Measurements from ENCODE around the gene ANTXR1. TPM values are rescaled to one million over a fixed set of nuclear protein-coding genes. Genes with fewer than 3 reads are reported as not detected.
"Not testable (repeated sequence)": the region's sequence is repeated elsewhere in the genome, so short reads cannot be mapped to it uniquely, and the experiment has no call there.

ANTXR1 gene
- total RNA-seq, 1 experiment from 2014 or later, result 48.3 TPM

GRCh38 chr2:69253611-69254301 is 240.8 kb downstream of the ANTXR1 start:
- Histone ChIP-seq H3K4me3 (no peak overlapping the region), H3K36me3 (ENCODE audit: low read depth) (no peaks in the 10 kb centered on the region), H3K9me2 (ENCODE audit: insufficient read depth) (no peaks in the 10 kb centered on the region), H3K4me2 (no peak overlapping the region), H3K4me1 (replicated peaks; ENCODE audit: insufficient read depth) (no peaks in the 10 kb centered on the region), H4K20me1 (ENCODE audit: insufficient read depth) (no peaks in the 10 kb centered on the region), H3K27ac (no peak overlapping the region), H3K9me3 (ENCODE audit: insufficient read depth, low read depth) (no peaks in the 10 kb centered on the region), H3K79me2 (ENCODE audit: low read depth) (no peaks in the 10 kb centered on the region), H3F3A (ENCODE audit: insufficient read depth, low read depth) (no peaks in the 10 kb centered on the region), H3K27me3 (ENCODE audit: insufficient read depth, low read depth) (no peaks in the 10 kb centered on the region), H2AFZ (no peak overlapping the region)
- POLR2A ChIA-PET (ENCODE audit: unreplicated experiment), result no interaction called here
- DNase-seq, result peak; percentile 45 to 58
- intact Hi-C loops (cut with micrococcal nuclease; ENCODE audit: unreplicated experiment), result no loop called here
- TF ChIP-seq EZH2 (IDR thresholded peaks at IDR 0.05; ENCODE audit: low read depth) (no peak), CTCF (conservative IDR thresholded peaks at IDR 0.05) (no peak)
- CTCF ChIA-PET, result no interaction called here
- no TSS peak for BruUV-seq (replicated peaks)

- Histone ChIP-seq H3K27ac (no peak overlapping the region), H3K79me2 (ENCODE audit: low read depth) (no peaks in the 10 kb centered on the region), H3K27me3 (ENCODE audit: insufficient read depth, low read depth) (no peaks in the 10 kb centered on the region), H3K4me1 (replicated peaks; ENCODE audit: insufficient read depth) (no peaks in the 10 kb centered on the region), H2AFZ (no peak overlapping the region), H3K36me3 (ENCODE audit: low read depth) (no peaks in the 10 kb centered on the region), H3K4me3 (no peak overlapping the region), H3F3A (ENCODE audit: insufficient read depth, low read depth) (no peaks in the 10 kb centered on the region), H3K4me2 (no peak overlapping the region), H4K20me1 (ENCODE audit: insufficient read depth) (no peaks in the 10 kb centered on the region), H3K9me3 (ENCODE audit: insufficient read depth, low read depth) (no peaks in the 10 kb centered on the region), H3K9me2 (ENCODE audit: insufficient read depth) (no peaks in the 10 kb centered on the region)
- BruUV-seq (replicated peaks), result no TSS peak
- ChIA-PET CTCF (no interaction called here), POLR2A (ENCODE audit: unreplicated experiment) (no interaction called here)
- intact Hi-C loops (cut with micrococcal nuclease; ENCODE audit: unreplicated experiment), result no loop called here
- DNase-seq, result no peak
- TF ChIP-seq CTCF (conservative IDR thresholded peaks at IDR 0.05) (no peak), EZH2 (IDR thresholded peaks at IDR 0.05; ENCODE audit: low read depth) (no peak)
These were observed 242.8 kb downstream of the ANTXR1 start for GRCh38 chr2:69255760-69256159.

GRCh38 chr2:69259994-69260591 is 247.1 kb downstream of the ANTXR1 start:
- BruUV-seq (replicated peaks); H3K27ac ChIP-seq; H3K4me2 ChIP-seq; H3K4me1 ChIP-seq (replicated peaks; ENCODE audit: insufficient read depth); intact Hi-C loops (cut with micrococcal nuclease; ENCODE audit: unreplicated experiment); H3K9me2 ChIP-seq (ENCODE audit: insufficient read depth); H3K27me3 ChIP-seq (ENCODE audit: insufficient read depth, low read depth); CTCF ChIA-PET; H2AFZ ChIP-seq; H3K79me2 ChIP-seq (ENCODE audit: low read depth); H3K36me3 ChIP-seq (ENCODE audit: low read depth); DNase-seq; H3F3A ChIP-seq (ENCODE audit: insufficient read depth, low read depth); H3K4me3 ChIP-seq; H4K20me1 ChIP-seq (ENCODE audit: insufficient read depth); POLR2A ChIA-PET (ENCODE audit: unreplicated experiment); H3K9me3 ChIP-seq (ENCODE audit: insufficient read depth, low read depth): not testable (repeated sequence)

GRCh38 chr2:69260666-69261065 is 247.7 kb downstream of the ANTXR1 start:
- DNase-seq, result no peak
- Histone ChIP-seq H3K4me2 (no peak overlapping the region), H3K9me2 (ENCODE audit: insufficient read depth) (no peaks in the 10 kb centered on the region), H3K9me3 (ENCODE audit: insufficient read depth, low read depth) (0 out of 2 replicates have a peak, but pooled peaks cover 2% of the 10 kb centered on the region), H3K27ac (no peak overlapping the region), H4K20me1 (ENCODE audit: insufficient read depth) (no peaks in the 10 kb centered on the region), H3K36me3 (ENCODE audit: low read depth) (no peaks in the 10 kb centered on the region), H2AFZ (no peak overlapping the region), H3K79me2 (ENCODE audit: low read depth) (no peaks in the 10 kb centered on the region), H3K4me3 (no peak overlapping the region), H3F3A (ENCODE audit: insufficient read depth, low read depth) (no peaks in the 10 kb centered on the region), H3K27me3 (ENCODE audit: insufficient read depth, low read depth) (no peaks in the 10 kb centered on the region), H3K4me1 (replicated peaks; ENCODE audit: insufficient read depth) (no peaks in the 10 kb centered on the region)
- no TSS peak for BruUV-seq (replicated peaks)
- TF ChIP-seq CTCF (conservative IDR thresholded peaks at IDR 0.05), result no peak
- no peak for TF ChIP-seq EZH2 (IDR thresholded peaks at IDR 0.05; ENCODE audit: low read depth)
- intact Hi-C loops (cut with micrococcal nuclease; ENCODE audit: unreplicated experiment), result no loop called here
- ChIA-PET CTCF (no interaction called here), POLR2A (ENCODE audit: unreplicated experiment) (no interaction called here)
